HepG2 (cell line): ENCODE results near the gene UBB. TPM values are rescaled to one million over a fixed set of nuclear protein-coding genes. Genes with fewer than 3 reads are reported as not detected.

Experiments used
- ATAC-seq: fragments of 200-7000 bp; cut with Tn5 transposase; 3 replicates; pipeline ENCODE4 v1.9.1; 2020; ENCODE audit warnings: mild to moderate bottlenecking, moderate library complexity
- BruUV-seq: library from RNA; stranded (reverse); fragments of 400-500 nt; replicated peaks from 2 replicates; lab custom pipeline; 2021; lab: Mats Ljungman, UMichigan
- CTCF ChIA-PET: fragments of 300-600 bp; formaldehyde crosslinking; extraction: SDS; loops from one replicate; lab custom pipeline; 2021; ENCODE audit warnings: low total read pairs, inconsistent platforms, low intra/inter-chr PET ratio; lab: Yijun Ruan, JAX
- POLR2A ChIA-PET: fragments of 350-600 bp; sonication (Branson Sonifier 250); formaldehyde crosslinking; loops from one replicate; lab custom pipeline; 2020; ENCODE audit warnings: antibody characterized with exemption, inconsistent platforms; lab: Yijun Ruan, JAX
- DNase-seq: peaks from one replicate; pipeline ENCODE4 v3.0.0-alpha.2; 2015; ENCODE audit warnings: low spot score
- FAIRE-seq: peaks from 3 replicates; lab custom pipeline; 2011; peaks lifted over from hg19 to GRCh38; lab: Jason Lieb, UNC
- H2AFZ ChIP-seq: one replicate; pipeline ENCODE4 v1.6.1; 2011; ENCODE audit warnings: low read length, inconsistent platforms
- H3K27ac ChIP-seq: fragments of 300-600 bp; 3 replicates; pipeline ENCODE4 v1.8.0; 2011; ENCODE audit warnings: mixed run types, mild to moderate bottlenecking, mixed read lengths, low read length, inconsistent platforms; ENCODE audit not compliant: insufficient read depth; ENCODE audit errors: extremely low read length
- H3K27me3 ChIP-seq, 2 experiments: fragments of 200-600 bp in 1 of 2; 2 replicates in 1 of 2; 3 replicates in 1 of 2; pipeline versions ENCODE4 v1.6.0 to v1.8.0; 2011; ENCODE audit warnings: low read length in 2 of 2, mild to moderate bottlenecking in 2 of 2, moderate library complexity in 2 of 2, inconsistent platforms in 1 of 2; ENCODE audit not compliant: insufficient read depth in 2 of 2, control insufficient read depth in 1 of 2
- H3K36me3 ChIP-seq, 2 experiments: fragments of 200-600 bp in 1 of 2; replicated peaks in 1 of 2; 2 replicates in 1 of 2; 3 replicates in 1 of 2; pipeline versions ENCODE4 v1.5.1 to v1.8.0; 2011; ENCODE audit warnings: low read length in 2 of 2, inconsistent platforms in 1 of 2; ENCODE audit not compliant: insufficient read depth in 2 of 2, control insufficient read depth in 1 of 2
- H3K4me1 ChIP-seq: 2 replicates; pipeline ENCODE4 v1.5.1; 2012; ENCODE audit warnings: low read length, inconsistent platforms; ENCODE audit not compliant: insufficient read depth
- H3K4me2 ChIP-seq: 2 replicates; pipeline ENCODE4 v1.6.0; 2011; ENCODE audit warnings: low read depth, low read length, inconsistent platforms
- H3K4me3 ChIP-seq, 3 experiments: fragments of 200-600 bp in 1 of 3; sonication (generic), shearing (Covaris generic) in 1 of 3; replicated peaks in 1 of 3; 2 replicates each; pipeline ENCODE4 v1.5.1; 2011 to 2016; ENCODE audit warnings: low read length in 3 of 3, inconsistent platforms in 2 of 3, low read depth in 2 of 3, mild to moderate bottlenecking in 2 of 3, control low read depth in 1 of 3, mixed read lengths in 1 of 3; ENCODE audit not compliant: insufficient read depth in 1 of 3
- H3K79me2 ChIP-seq: one replicate; pipeline ENCODE4 v1.6.1; 2011; ENCODE audit warnings: low read length, inconsistent platforms; ENCODE audit not compliant: insufficient read depth
- H3K9ac ChIP-seq: 2 replicates; pipeline ENCODE4 v1.6.0; 2011; ENCODE audit warnings: mild to moderate bottlenecking, low read depth, low read length, inconsistent platforms; ENCODE audit not compliant: insufficient read depth
- H3K9me3 ChIP-seq: 2 replicates; pipeline ENCODE4 v1.5.1; 2012; ENCODE audit warnings: mild to moderate bottlenecking, low read length
- H4K20me1 ChIP-seq: 2 replicates; pipeline ENCODE4 v1.6.0; 2011; ENCODE audit warnings: inconsistent platforms, mild to moderate bottlenecking, low read length, moderate library complexity; ENCODE audit not compliant: insufficient read depth
- DNMT3B ChIP-seq: conservative IDR thresholded peaks from 2 replicates; pipeline ENCODE4 v1.6.1; 2016; ENCODE audit warnings: missing biosample characterization, control low read depth
- RXRB ChIP-seq: IDR thresholded peaks from 2 replicates; pipeline ENCODE4 v1.6.1; 2016; ENCODE audit warnings: borderline replicate concordance, missing genetic modification reagents, missing compliant biosample characterization
- SMC3 ChIP-seq: IDR thresholded peaks from 2 replicates; pipeline ENCODE4 v1.6.1; 2011; ENCODE audit warnings: low read length, improper control_type of control experiment
- TAF15 ChIP-seq: fragments of 200-400 bp; formaldehyde crosslinking; IDR thresholded peaks from one replicate; pipeline ENCODE4 v1.6.1; 2018; ENCODE audit warnings: mild to moderate bottlenecking, low read depth, low read length; ENCODE audit not compliant: poor library complexity, severe bottlenecking
- ZFP62 ChIP-seq: sonication (generic); formaldehyde crosslinking; IDR thresholded peaks from 2 replicates; pipeline ENCODE4 v1.4.0; 2020; ENCODE audit warnings: missing genetic modification reagents
- ZNF101 ChIP-seq: sonication (generic); formaldehyde crosslinking; IDR thresholded peaks from 2 replicates; pipeline ENCODE4 v1.4.0; 2020; ENCODE audit warnings: mild to moderate bottlenecking, low read depth, missing genetic modification reagents, borderline replicate concordance
- ZNF609 ChIP-seq: sonication (generic); formaldehyde crosslinking; IDR thresholded peaks from 2 replicates; pipeline ENCODE4 v1.4.0; 2020; ENCODE audit warnings: mild to moderate bottlenecking, missing genetic modification reagents, borderline replicate concordance
- ZNF678 ChIP-seq: sonication (generic); formaldehyde crosslinking; IDR thresholded peaks from 2 replicates; pipeline ENCODE4 v1.4.0; 2020; ENCODE audit warnings: mild to moderate bottlenecking, missing genetic modification reagents
- ZSCAN9 ChIP-seq: IDR thresholded peaks from 2 replicates; pipeline ENCODE4 v1.6.1; 2016; ENCODE audit warnings: borderline replicate concordance
- WGBS: methylation state at CpG from one replicate; pipeline ENCODE4 v1.1.6; 2017; ENCODE audit warnings: low lambda C conversion rate; 5-methylcytosine and 5-hydroxymethylcytosine counted together
- in situ Hi-C: cut with HindIII; loops from 2 replicates; pipeline ENCODE4 v1.10.0; 2017; ENCODE audit warnings: low pct_unique_long_range_greater_than_20kb; ENCODE audit not compliant: extremely low pct_ligation_motif_present
- intact Hi-C: fragments of 100-400 bp; cut with micrococcal nuclease; formaldehyde crosslinking; loops from one replicate; pipeline ENCODE4 v1.10.0; 2022; ENCODE audit not compliant: unreplicated experiment
- polyA plus RNA-seq, 8 experiments: library from polyadenylated mRNA; depleted of rRNA in 3 of 8; stranded (reverse) in 7 of 8; unstranded in 1 of 8; fragments of >200 nt; fragmentation: Illumina TruSeq in 4 of 8; extraction: Trizol in 4 of 8; gene quantifications; 2 replicates each; pipeline versions ENCODE4 v1.2.1 to v1.2.3, GENCODE V29; 2011 to 2016; ENCODE audit warnings: low read depth in 4 of 8, missing spikeins in 1 of 8, mixed read lengths in 1 of 8; ENCODE audit not compliant: insufficient read depth in 1 of 8
- total RNA-seq, 5 experiments: library from RNA; depleted of rRNA; stranded (reverse); fragments of >200 nt; fragmentation: Illumina TruSeq; extraction: Trizol; gene quantifications; 2 replicates each; pipeline ENCODE4 v1.2.3, GENCODE V29; 2016; ENCODE audit warnings: low read depth in 1 of 5
- TF ChIP-seq, protein P1 (sequence below): sonication (generic); formaldehyde crosslinking; IDR thresholded peaks from 2 replicates; pipeline ENCODE4 v1.4.0; 2020; ENCODE audit warnings: missing genetic modification reagents, borderline replicate concordance
- TF ChIP-seq, protein P2 (sequence below): sonication (generic); formaldehyde crosslinking; IDR thresholded peaks from 2 replicates; pipeline ENCODE4 v1.5.0; 2020; ENCODE audit warnings: mild to moderate bottlenecking, missing genetic modification reagents, moderate library complexity

UBB gene
- total and polyA plus RNA-seq, 2 of the 13 experiments (the other 11 are each of a cell fraction or from before 2014, with no cell fraction given), result 1,130 to 2,066 TPM

DNA sequence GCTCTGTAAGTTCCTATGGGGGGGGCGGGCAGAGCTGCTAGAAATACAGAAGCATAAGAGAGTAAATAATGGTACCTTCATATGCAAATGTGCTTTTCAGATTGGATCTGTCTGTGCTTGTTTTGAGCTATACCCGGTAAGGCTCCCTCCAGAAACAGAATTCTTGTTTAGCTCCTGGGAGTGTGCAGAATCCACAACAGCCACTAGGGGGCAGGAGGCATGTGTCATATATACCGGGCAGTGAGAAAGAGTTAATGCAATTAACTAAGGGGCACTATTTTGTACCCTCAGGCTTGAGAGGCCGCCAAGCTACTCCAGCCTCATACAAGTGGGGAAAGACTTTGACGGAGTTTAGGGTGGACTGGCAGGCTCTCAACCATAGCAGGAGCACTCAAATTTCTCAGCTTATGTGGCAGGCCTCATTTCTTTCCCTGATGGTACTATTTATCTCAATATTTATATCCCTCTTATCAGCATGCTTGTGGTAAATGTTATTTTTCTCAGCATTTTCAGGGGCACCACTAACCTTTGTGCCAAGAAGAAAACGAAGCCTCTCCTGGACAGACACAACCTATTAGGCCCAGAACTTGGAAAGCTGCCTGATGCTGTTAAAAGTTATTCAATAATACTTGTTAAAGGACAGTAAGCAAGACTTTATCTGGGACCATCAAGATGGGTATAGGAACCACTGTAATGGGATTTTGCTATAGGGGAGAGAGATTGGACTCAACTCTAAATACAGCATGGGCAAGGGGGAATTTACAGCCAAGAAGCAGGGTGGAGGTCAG lies 16.9 kb upstream of the UBB start:
- peak overlapping the region; percentile 12; the same call in 1 of the 2 replicates for H3K9ac ChIP-seq
- peaks cover 38% of the 10 kb centered on the region for H3K4me1 ChIP-seq
- DNase-seq, result peak; percentile 66
- no peak overlapping the region for H2AFZ ChIP-seq
- FAIRE-seq, result peak; percentile 37
- no peaks in the 10 kb centered on the region for H3K79me2 ChIP-seq
- WGBS, result 0% methylated on average over 4 of the region's 6 CpGs
- H4K20me1 ChIP-seq, result no peaks in the 10 kb centered on the region
- H3K4me2 ChIP-seq, result peak overlapping the region; percentile 52
- ChIA-PET CTCF (interaction anchor here (1.1 to 2.3 kb wide), 4 partner anchors 51 to 157 kb away, joined by 3 to 15 read pairs (median 6); partner anchors contain the start of gene TRPV2), POLR2A (interaction anchor here (0.6 to 2.8 kb wide), 11 partner anchors 9 to 172 kb away, joined by 3 to 19 read pairs (median 7); partner anchors contain the start of genes CENPV and UBB)
- BruUV-seq, result no TSS peak
- in situ Hi-C loops (loop anchor here (10.0 kb wide), 2 partner anchors 51 to 161 kb away; partner anchors contain the start of gene TRPV2), intact Hi-C loops (loop anchor here (1.0 to 2.0 kb wide), 2 partner anchors 51 to 157 kb away; partner anchors contain the start of gene TRPV2)
- no peaks in the 10 kb centered on the region for H3K27me3 ChIP-seq
- no peak overlapping the region for H3K4me3 ChIP-seq
- no peaks in the 10 kb centered on the region for H3K36me3 ChIP-seq
- no peaks in the 10 kb centered on the region for H3K9me3 ChIP-seq
- H3K27ac ChIP-seq, result no peak overlapping the region
- ATAC-seq, result peak; percentile 93
- TF ChIP-seq ZFP62 (no peak), ZNF101 (CRISPR knock-in tag) (no peak), ZSCAN9 (CRISPR knock-in tag) (no peak), ZNF609 (CRISPR knock-in tag) (no peak), ZNF678 (CRISPR knock-in tag) (no peak), TAF15 (no peak), DNMT3B (CRISPR knock-in tag) (0 out of 2 replicates have a peak, but pooled peaks have one; percentile 27), SMC3 (peak; percentile 85), RXRB (peak; percentile 29; the same call in 1 of the 2 replicates)
- TF ChIP-seq, protein P1, sequence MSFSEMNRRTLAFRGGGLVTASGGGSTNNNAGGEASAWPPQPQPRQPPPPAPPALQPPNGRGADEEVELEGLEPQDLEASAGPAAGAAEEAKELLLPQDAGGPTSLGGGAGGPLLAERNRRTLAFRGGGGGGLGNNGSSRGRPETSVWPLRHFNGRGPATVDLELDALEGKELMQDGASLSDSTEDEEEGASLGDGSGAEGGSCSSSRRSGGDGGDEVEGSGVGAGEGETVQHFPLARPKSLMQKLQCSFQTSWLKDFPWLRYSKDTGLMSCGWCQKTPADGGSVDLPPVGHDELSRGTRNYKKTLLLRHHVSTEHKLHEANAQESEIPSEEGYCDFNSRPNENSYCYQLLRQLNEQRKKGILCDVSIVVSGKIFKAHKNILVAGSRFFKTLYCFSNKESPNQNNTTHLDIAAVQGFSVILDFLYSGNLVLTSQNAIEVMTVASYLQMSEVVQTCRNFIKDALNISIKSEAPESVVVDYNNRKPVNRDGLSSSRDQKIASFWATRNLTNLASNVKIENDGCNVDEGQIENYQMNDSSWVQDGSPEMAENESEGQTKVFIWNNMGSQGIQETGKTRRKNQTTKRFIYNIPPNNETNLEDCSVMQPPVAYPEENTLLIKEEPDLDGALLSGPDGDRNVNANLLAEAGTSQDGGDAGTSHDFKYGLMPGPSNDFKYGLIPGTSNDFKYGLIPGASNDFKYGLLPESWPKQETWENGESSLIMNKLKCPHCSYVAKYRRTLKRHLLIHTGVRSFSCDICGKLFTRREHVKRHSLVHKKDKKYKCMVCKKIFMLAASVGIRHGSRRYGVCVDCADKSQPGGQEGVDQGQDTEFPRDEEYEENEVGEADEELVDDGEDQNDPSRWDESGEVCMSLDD (CRISPR knock-in tag), result no peak
- TF ChIP-seq, protein P2, sequence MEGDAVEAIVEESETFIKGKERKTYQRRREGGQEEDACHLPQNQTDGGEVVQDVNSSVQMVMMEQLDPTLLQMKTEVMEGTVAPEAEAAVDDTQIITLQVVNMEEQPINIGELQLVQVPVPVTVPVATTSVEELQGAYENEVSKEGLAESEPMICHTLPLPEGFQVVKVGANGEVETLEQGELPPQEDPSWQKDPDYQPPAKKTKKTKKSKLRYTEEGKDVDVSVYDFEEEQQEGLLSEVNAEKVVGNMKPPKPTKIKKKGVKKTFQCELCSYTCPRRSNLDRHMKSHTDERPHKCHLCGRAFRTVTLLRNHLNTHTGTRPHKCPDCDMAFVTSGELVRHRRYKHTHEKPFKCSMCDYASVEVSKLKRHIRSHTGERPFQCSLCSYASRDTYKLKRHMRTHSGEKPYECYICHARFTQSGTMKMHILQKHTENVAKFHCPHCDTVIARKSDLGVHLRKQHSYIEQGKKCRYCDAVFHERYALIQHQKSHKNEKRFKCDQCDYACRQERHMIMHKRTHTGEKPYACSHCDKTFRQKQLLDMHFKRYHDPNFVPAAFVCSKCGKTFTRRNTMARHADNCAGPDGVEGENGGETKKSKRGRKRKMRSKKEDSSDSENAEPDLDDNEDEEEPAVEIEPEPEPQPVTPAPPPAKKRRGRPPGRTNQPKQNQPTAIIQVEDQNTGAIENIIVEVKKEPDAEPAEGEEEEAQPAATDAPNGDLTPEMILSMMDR, result peak; percentile 86
